HCT116 (cell line): ENCODE results near the gene RASA2. TPM values are rescaled to one million over a fixed set of nuclear protein-coding genes. Genes with fewer than 3 reads are reported as not detected.

ENCODE experiments used
- ATAC-seq: fragments of 200-7000 bp; cut with Tn5 transposase; 2 replicates; pipeline ENCODE4 v1.9.1; 2020; ENCODE audit warnings: mild to moderate bottlenecking, moderate library complexity
- BruUV-seq: library from RNA; stranded (reverse); fragments of 400-500 nt; replicated peaks from 2 replicates; lab custom pipeline; 2021; lab: Mats Ljungman, UMichigan
- CTCF ChIA-PET: fragments of 300-600 bp; sonication (Branson Sonifier 250); formaldehyde crosslinking; loops from one replicate; lab custom pipeline; 2021; ENCODE audit warnings: antibody characterized with exemption; lab: Charles Lee
- POLR2A ChIA-PET: fragments of 300-600, 350-600 bp; sonication (Branson Sonifier 250); formaldehyde crosslinking; loops from one replicate; lab custom pipeline; 2021; ENCODE audit warnings: antibody characterized with exemption; lab: Charles Lee
- RAD21 ChIA-PET, 2 experiments: fragments of 300-600 bp; sonication (Branson Sonifier 250); formaldehyde crosslinking; loops; one replicate each; lab custom pipeline; 2023; ENCODE audit warnings: low total read pairs in 2 of 2; ENCODE audit not compliant: uncharacterized antibody in 2 of 2, unreplicated experiment in 2 of 2, low non-redundant PET in 1 of 2; lab: Charles Lee
- DNase-seq: peaks from one replicate; pipeline ENCODE4 v3.0.0-alpha.2; 2010; ENCODE audit warnings: low read depth, low spot score
- H2AFZ ChIP-seq: fragments of 200-600 bp; shearing (Covaris generic), sonication (generic); 2 replicates; pipeline ENCODE4 v1.6.1; 2017; ENCODE audit warnings: low read depth, mixed run types, mixed read lengths, antibody characterized with exemption, low read length; ENCODE audit not compliant: poor library complexity, severe bottlenecking
- H3K27ac ChIP-seq: 2 replicates; pipeline ENCODE4 v1.5.1; 2012; ENCODE audit warnings: low read depth, low read length
- H3K27me3 ChIP-seq: fragments of 200-600 bp; sonication (generic); 2 replicates; pipeline ENCODE4 v1.6.1; 2016; ENCODE audit warnings: mixed run types, low read length, mixed read lengths; ENCODE audit not compliant: insufficient read depth
- H3K36me3 ChIP-seq, 2 experiments: fragments of 200-500 bp in 1 of 2; fragments of 200-600 bp in 1 of 2; sonication (Bioruptor generic) in 1 of 2; sonication (generic) in 1 of 2; 2 replicates each; pipeline versions ENCODE4 v1.5.1 to v1.6.1; 2014 to 2016; ENCODE audit warnings: low read length in 2 of 2, inconsistent platforms in 1 of 2, mixed read lengths in 1 of 2, mixed run types in 1 of 2; ENCODE audit not compliant: insufficient read depth in 2 of 2, control insufficient read depth in 1 of 2
- H3K4me1 ChIP-seq, 2 experiments: fragments of 200-600 bp in 1 of 2; sonication (generic) in 1 of 2; 2 replicates each; pipeline versions ENCODE4 v1.5.1 to v1.6.1; 2012 to 2017; ENCODE audit warnings: low read length in 2 of 2, inconsistent platforms in 1 of 2, mild to moderate bottlenecking in 1 of 2, mixed read lengths in 1 of 2, mixed run types in 1 of 2, moderate library complexity in 1 of 2; ENCODE audit not compliant: insufficient read depth in 2 of 2, control insufficient read depth in 1 of 2
- H3K4me2 ChIP-seq: fragments of 200-600 bp; sonication (generic); 2 replicates; pipeline ENCODE4 v1.6.1; 2017; ENCODE audit warnings: mixed run types, low read length, mixed read lengths
- H3K4me3 ChIP-seq, 2 experiments: fragments of 200-600 bp in 1 of 2; sonication (generic) in 1 of 2; replicated peaks in 1 of 2; 2 replicates each; pipeline ENCODE4 v1.5.1; 2011 to 2016; ENCODE audit warnings: low read length in 2 of 2, control low read depth in 1 of 2, low read depth in 1 of 2, mild to moderate bottlenecking in 1 of 2, mixed read lengths in 1 of 2, mixed run types in 1 of 2
- H3K79me2 ChIP-seq: fragments of 200-600 bp; sonication (generic); 2 replicates; pipeline ENCODE4 v1.6.1; 2017; ENCODE audit warnings: mild to moderate bottlenecking, mixed run types, low read length, moderate library complexity, mixed read lengths; ENCODE audit not compliant: insufficient read depth
- H3K9ac ChIP-seq: fragments of 200-600 bp; sonication (generic); 2 replicates; pipeline ENCODE4 v1.6.1; 2016; ENCODE audit warnings: low read length, mixed read lengths
- H3K9me2 ChIP-seq: fragments of 200-600 bp; sonication (generic), shearing (Covaris generic); 2 replicates; pipeline ENCODE4 v1.6.1; 2017; ENCODE audit warnings: mixed run types, mild to moderate bottlenecking, moderate library complexity; ENCODE audit not compliant: insufficient read depth
- H3K9me3 ChIP-seq, 2 experiments: fragments of 200-500 bp in 1 of 2; fragments of 200-600 bp in 1 of 2; sonication (Bioruptor generic) in 1 of 2; sonication (generic) in 1 of 2; 2 replicates each; pipeline ENCODE4 v1.6.1; 2014 to 2017; ENCODE audit warnings: low read length in 2 of 2, mixed read lengths in 2 of 2, inconsistent platforms in 1 of 2, low read depth in 1 of 2, mild to moderate bottlenecking in 1 of 2, mixed run types in 1 of 2, moderate library complexity in 1 of 2; ENCODE audit not compliant: control insufficient read depth in 1 of 2, insufficient read depth in 1 of 2
- H4K20me1 ChIP-seq: fragments of 200-600 bp; sonication (generic), shearing (Covaris generic); 2 replicates; pipeline ENCODE4 v1.6.1; 2017; ENCODE audit warnings: mixed run types, mild to moderate bottlenecking, moderate library complexity; ENCODE audit not compliant: insufficient read depth
- CBX3 ChIP-seq: IDR thresholded peaks from 2 replicates; pipeline ENCODE4 v1.6.1; 2012; ENCODE audit warnings: low read depth
- CTCF ChIP-seq, 3 experiments: fragments of 200-600 bp in 1 of 3; sonication (generic) in 1 of 3; IDR thresholded peaks in 2 of 3; conservative IDR thresholded peaks in 1 of 3; 2 replicates each; pipeline ENCODE4 v1.5.1; 2012 to 2017; ENCODE audit warnings: low read depth in 2 of 3, low read length in 2 of 3, antibody characterized with exemption in 1 of 3, borderline replicate concordance in 1 of 3, control low read depth in 1 of 3, mild to moderate bottlenecking in 1 of 3, mixed read lengths in 1 of 3, mixed run types in 1 of 3, moderate library complexity in 1 of 3; ENCODE audit not compliant: insufficient read depth in 1 of 3
- EGR1 ChIP-seq: IDR thresholded peaks from 2 replicates; pipeline ENCODE4 v1.6.1; 2012; ENCODE audit warnings: low read depth
- ELF1 ChIP-seq: IDR thresholded peaks from 2 replicates; pipeline ENCODE4 v1.6.1; 2012; ENCODE audit warnings: low read depth, borderline replicate concordance
- RAD21 ChIP-seq: IDR thresholded peaks from 2 replicates; pipeline ENCODE4 v1.6.1; 2012; ENCODE audit warnings: low read depth, mild to moderate bottlenecking
- SIN3A ChIP-seq: IDR thresholded peaks from 2 replicates; pipeline ENCODE4 v1.6.1; 2012; ENCODE audit warnings: low read depth
- SRF ChIP-seq: IDR thresholded peaks from 2 replicates; pipeline ENCODE4 v1.6.1; 2012; ENCODE audit warnings: low read depth
- ZBTB33 ChIP-seq: IDR thresholded peaks from 2 replicates; pipeline ENCODE4 v1.6.1; 2011; ENCODE audit warnings: mild to moderate bottlenecking, low read length, moderate library complexity; ENCODE audit not compliant: insufficient replicate concordance; ENCODE audit errors: extremely low read depth
- ZFX ChIP-seq: fragments of 450-650 bp; IDR thresholded peaks from 2 replicates; pipeline ENCODE4 v1.6.1; 2017
- intact Hi-C: fragments of 100-400 bp; cut with micrococcal nuclease; formaldehyde crosslinking; loops from 2 replicates; pipeline ENCODE4 v1.10.0; 2022
- total RNA-seq: library from RNA; stranded (reverse); gene quantifications from one replicate; pipeline ENCODE4 v1.2.1, GENCODE V29; 2021; ENCODE audit not compliant: unreplicated experiment

Gene RASA2
- total RNA-seq, 1 experiment from 2014 or later, result 12.8 TPM

GRCh38 chr3:141557961-141558706 lies 71.3 kb downstream of the RASA2 start:
- H3K4me3 ChIP-seq, result no peak overlapping the region
- no peaks in the 10 kb centered on the region for H3K27me3 ChIP-seq
- no TSS peak for BruUV-seq
- CTCF ChIA-PET, result interaction anchor here (0.7 to 4.6 kb wide), 4 partner anchors 98 to 247 kb away, joined by 3 to 87 read pairs (median 4); no protein-coding TSS in a partner anchor
- H3K79me2 ChIP-seq, result no peaks in the 10 kb centered on the region
- no peak for DNase-seq
- no peak overlapping the region for H3K9ac ChIP-seq
- intact Hi-C loops, result no loop called here
- POLR2A ChIA-PET, result no interaction called here
- no peak for TF ChIP-seq SRF
- TF ChIP-seq CTCF (IDR thresholded peaks at IDR 0.05 in 2 of 3, conservative IDR thresholded peaks at IDR 0.05 in 1 of 3; ENCODE audit: borderline replicate concordance in 1 of 3, insufficient read depth in 1 of 3, low read depth in 2 of 3, low read length in 2 of 3), result no peak
- TF ChIP-seq EGR1, result no peak
- TF ChIP-seq ZBTB33, result no peak
- no peak for TF ChIP-seq CBX3
- TF ChIP-seq ELF1, result no peak
- no peak for TF ChIP-seq SIN3A
- no peak for TF ChIP-seq ZFX
- TF ChIP-seq RAD21, result no peak
- RAD21 ChIA-PET, result no interaction called here
- H2AFZ ChIP-seq, result no peak overlapping the region
- no peak overlapping the region for H3K27ac ChIP-seq
- H3K36me3 ChIP-seq, result peaks cover 0 to 2% of the 10 kb centered on the region in 2 experiments; a peak in 1 of 4 replicates
- no peaks in the 10 kb centered on the region for H3K4me1 ChIP-seq
- H3K9me3 ChIP-seq, result no peaks in the 10 kb centered on the region
- ATAC-seq, result no peak
- no peaks in the 10 kb centered on the region for H3K9me2 ChIP-seq
- no peak overlapping the region for H3K4me2 ChIP-seq
- no peaks in the 10 kb centered on the region for H4K20me1 ChIP-seq
